A549 (cell line): ENCODE results near the gene SEC24B. TPM values are rescaled to one million over a fixed set of nuclear protein-coding genes. Genes with fewer than 3 reads are reported as not detected.

Experiments
- ATAC-seq, 2 experiments: fragments of 200-7000 bp in 1 of 2; fragments of >200 bp in 1 of 2; cut with Nextera tagmentation in 1 of 2; cut with Tn5 transposase in 1 of 2; 3 replicates each; pipeline versions ENCODE4 v1.8.0 to v1.9.1; 2018 to 2020; ENCODE audit warnings: mild to moderate bottlenecking in 1 of 2, moderate library complexity in 1 of 2
- CTCF ChIA-PET: fragments of 300-600 bp; sonication (Branson Sonifier 250); formaldehyde crosslinking; extraction: SDS; loops from one replicate; lab custom pipeline; 2021; ENCODE audit warnings: antibody characterized with exemption, inconsistent platforms; lab: Yijun Ruan, JAX
- POLR2A ChIA-PET: fragments of 350-600 bp; formaldehyde crosslinking; extraction: SDS; loops from one replicate; lab custom pipeline; 2021; ENCODE audit warnings: antibody characterized with exemption, inconsistent platforms; lab: Yijun Ruan, JAX
- DNase-seq, 2 experiments: peaks; one replicate each; pipeline versions ENCODE4 v3.0.0 to v3.0.0-alpha.2; 2011 to 2016; ENCODE audit warnings: low read depth in 1 of 2, low spot score in 1 of 2
- FAIRE-seq: peaks from 2 replicates; lab custom pipeline; 2011; peaks lifted over from hg19 to GRCh38; lab: Jason Lieb, UNC
- H3K27ac ChIP-seq, 2 experiments: fragments of >200 bp; sonication (Bioruptor Twin); formaldehyde crosslinking; 3 replicates each; pipeline ENCODE4 v1.5.1; 2016 to 2017
- H3K4me1 ChIP-seq: fragments of >200 bp; sonication (Bioruptor Twin); formaldehyde crosslinking; 3 replicates; pipeline ENCODE4 v1.6.1; 2016
- H3K4me2 ChIP-seq: fragments of >200 bp; sonication (Bioruptor Twin); formaldehyde crosslinking; 3 replicates; pipeline ENCODE4 v1.6.1; 2016
- H3K4me3 ChIP-seq: fragments of >200 bp; sonication (Bioruptor Twin); formaldehyde crosslinking; 3 replicates; pipeline ENCODE4 v1.5.1; 2016
- H3K9me3 ChIP-seq: fragments of >200 bp; sonication (Bioruptor Twin); formaldehyde crosslinking; 3 replicates; pipeline ENCODE4 v1.6.1; 2016
- CEBPB ChIP-seq, 2 experiments: fragments of >200 bp in 1 of 2; sonication (Bioruptor Twin) in 1 of 2; formaldehyde crosslinking in 1 of 2; IDR thresholded peaks; 2 replicates each; pipeline ENCODE4 v1.6.1; 2012 to 2016
- ELK1 ChIP-seq: fragments of 150-350 bp; IDR thresholded peaks from 2 replicates; pipeline ENCODE4 v1.6.1; 2014; ENCODE audit warnings: low read depth, mild to moderate bottlenecking, low read length
- FOSB ChIP-seq: fragments of 250-450 bp; sonication (Bioruptor Pico); IDR thresholded peaks from 2 replicates; pipeline ENCODE4 v1.5.0; 2020; ENCODE audit warnings: mild to moderate bottlenecking, moderate library complexity
- FOSL2 ChIP-seq, 2 experiments: fragments of 450-650 bp in 1 of 2; fragments of >200 bp in 1 of 2; sonication (Bioruptor Twin) in 1 of 2; formaldehyde crosslinking; IDR thresholded peaks; 2 replicates each; pipeline versions ENCODE4 v1.5.0 to v1.6.1; 2016 to 2020; ENCODE audit warnings: mild to moderate bottlenecking in 1 of 2, moderate library complexity in 1 of 2
- HEYL ChIP-seq: fragments of 250-450 bp; sonication (Bioruptor Pico); IDR thresholded peaks from 2 replicates; pipeline ENCODE4 v1.8.0; 2021; ENCODE audit warnings: mild to moderate bottlenecking, moderate library complexity
- HOXB13 ChIP-seq: fragments of 250-450 bp; sonication (Bioruptor Pico); IDR thresholded peaks from 2 replicates; pipeline ENCODE4 v1.5.0; 2020; ENCODE audit warnings: low read depth, mild to moderate bottlenecking, moderate library complexity
- JUN ChIP-seq, 2 experiments: fragments of >200 bp; sonication (Bioruptor Twin); formaldehyde crosslinking; IDR thresholded peaks; 2 replicates in 1 of 2; 3 replicates in 1 of 2; pipeline ENCODE4 v1.6.1; 2016 to 2017
- RAD21 ChIP-seq, 2 experiments: fragments of >200 bp in 1 of 2; sonication (Bioruptor Twin) in 1 of 2; formaldehyde crosslinking in 1 of 2; IDR thresholded peaks in 1 of 2; conservative IDR thresholded peaks in 1 of 2; 2 replicates in 1 of 2; 3 replicates in 1 of 2; pipeline ENCODE4 v1.6.1; 2012 to 2018; ENCODE audit warnings: inconsistent platforms in 1 of 2
- RFX5 ChIP-seq: fragments of 450-650 bp; IDR thresholded peaks from 2 replicates; pipeline ENCODE4 v1.7.1; 2014; ENCODE audit warnings: antibody characterized with exemption, mild to moderate bottlenecking, moderate library complexity
- SMC3 ChIP-seq: fragments of >200 bp; sonication (Bioruptor Twin); formaldehyde crosslinking; IDR thresholded peaks from 3 replicates; pipeline ENCODE4 v1.6.1; 2018; ENCODE audit warnings: inconsistent platforms
- SREBF2 ChIP-seq: fragments of 450-650 bp; IDR thresholded peaks from 2 replicates; pipeline ENCODE4 v1.6.1; 2014; ENCODE audit warnings: mild to moderate bottlenecking, moderate library complexity
- ZC3H11A ChIP-seq: fragments of 450-650 bp; IDR thresholded peaks from 2 replicates; pipeline ENCODE4 v1.6.1; 2014; ENCODE audit warnings: antibody characterized with exemption, mild to moderate bottlenecking
- ZSCAN20 ChIP-seq: fragments of 250-450 bp; sonication (Bioruptor Pico); IDR thresholded peaks from 2 replicates; pipeline ENCODE4 v1.8.0; 2022; ENCODE audit warnings: mild to moderate bottlenecking, moderate library complexity
- WGBS: methylation state at CpG from one replicate; pipeline ENCODE4 v1.1.6; 2017; ENCODE audit errors: missing lambda C conversion rate; 5-methylcytosine and 5-hydroxymethylcytosine counted together
- polyA plus RNA-seq, 4 experiments: library from polyadenylated mRNA; depleted of rRNA in 3 of 4; stranded (reverse); fragments of >200 nt; fragmentation: RNase III in 1 of 4; extraction: RNeasy Plus Mini Kit Qiagen cat#74134 plus additional on column Dnase treatment in 1 of 4; gene quantifications; 2 replicates in 3 of 4; 3 replicates in 1 of 4; pipeline ENCODE4 v1.2.3, GENCODE V29; 2011 to 2017
- TF ChIP-seq, protein P1 (sequence below): IDR thresholded peaks from 2 replicates; pipeline ENCODE4 v1.6.1; 2012
- TF ChIP-seq, protein P2 (sequence below): fragments of 450-650 bp; IDR thresholded peaks from 2 replicates; pipeline ENCODE4 v1.6.1; 2014; ENCODE audit warnings: antibody characterized with exemption
- TF ChIP-seq, protein P3 (sequence below): fragments of >200 bp; sonication (Bioruptor Twin); formaldehyde crosslinking; IDR thresholded peaks from 3 replicates; pipeline ENCODE4 v1.6.1; 2016
- TF ChIP-seq, protein P4 (sequence below): fragments of >200 bp; sonication (Bioruptor Twin); formaldehyde crosslinking; IDR thresholded peaks from 3 replicates; pipeline ENCODE4 v1.5.1; 2016

Gene SEC24B
- polyA plus RNA-seq, 2 of the 4 experiments (the other 2 are of a cell fraction) = 13.8 to 40.0 TPM

GRCh38 chr4:109419679-109420078 lies 13.9 kb upstream of the SEC24B start:
- 96% methylated on average over 2 of the region's 2 CpGs for WGBS
- H3K4me1 ChIP-seq = no peaks in the 10 kb centered on the region
- no peaks in the 10 kb centered on the region for H3K9me3 ChIP-seq
- ChIA-PET POLR2A (no interaction called here), CTCF (interaction anchor here (0.6 to 1.3 kb wide), 4 partner anchors 14 to 1565 kb away, joined by 3 to 4 read pairs (median 3); no protein-coding TSS in a partner anchor)
- H3K4me3 ChIP-seq = no peak overlapping the region
- DNase-seq = no peak
- FAIRE-seq = no peak
- H3K27ac ChIP-seq = no peak overlapping the region
- TF ChIP-seq RFX5 = no peak
- no peak overlapping the region for H3K4me2 ChIP-seq
- no peak for ATAC-seq

GRCh38 chr4:109424093-109424841 lies 9.3 kb upstream of the SEC24B start:
- H3K4me2 ChIP-seq = no peak overlapping the region
- FAIRE-seq = no peak
- no peak for DNase-seq
- 81% methylated on average over 16 of the region's 19 CpGs for WGBS
- TF ChIP-seq CEBPB (IDR thresholded peaks at IDR 0.05) (no peak), JUN (IDR thresholded peaks at IDR 0.05) (no peak), FOSL2 (IDR thresholded peaks at IDR 0.05) (no peak), FOSL2 (CRISPR knock-in tag; IDR thresholded peaks at IDR 0.05) (no peak), RAD21 (conservative IDR thresholded peaks at IDR 0.05 in 1 of 2, IDR thresholded peaks at IDR 0.05 in 1 of 2) (no peak), ZC3H11A (no peak), SMC3 (no peak), ZSCAN20 (CRISPR knock-in tag) (no peak), ELK1 (no peak), HOXB13 (CRISPR knock-in tag) (no peak), SREBF2 (no peak), FOSB (CRISPR knock-in tag) (no peak), HEYL (CRISPR knock-in tag) (no peak)
- TF ChIP-seq, protein P1, sequence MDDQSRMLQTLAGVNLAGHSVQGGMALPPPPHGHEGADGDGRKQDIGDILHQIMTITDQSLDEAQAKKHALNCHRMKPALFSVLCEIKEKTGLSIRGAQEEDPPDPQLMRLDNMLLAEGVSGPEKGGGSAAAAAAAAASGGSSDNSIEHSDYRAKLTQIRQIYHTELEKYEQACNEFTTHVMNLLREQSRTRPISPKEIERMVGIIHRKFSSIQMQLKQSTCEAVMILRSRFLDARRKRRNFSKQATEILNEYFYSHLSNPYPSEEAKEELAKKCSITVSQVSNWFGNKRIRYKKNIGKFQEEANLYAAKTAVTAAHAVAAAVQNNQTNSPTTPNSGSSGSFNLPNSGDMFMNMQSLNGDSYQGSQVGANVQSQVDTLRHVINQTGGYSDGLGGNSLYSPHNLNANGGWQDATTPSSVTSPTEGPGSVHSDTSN = no peak
- TF ChIP-seq, protein P2, sequence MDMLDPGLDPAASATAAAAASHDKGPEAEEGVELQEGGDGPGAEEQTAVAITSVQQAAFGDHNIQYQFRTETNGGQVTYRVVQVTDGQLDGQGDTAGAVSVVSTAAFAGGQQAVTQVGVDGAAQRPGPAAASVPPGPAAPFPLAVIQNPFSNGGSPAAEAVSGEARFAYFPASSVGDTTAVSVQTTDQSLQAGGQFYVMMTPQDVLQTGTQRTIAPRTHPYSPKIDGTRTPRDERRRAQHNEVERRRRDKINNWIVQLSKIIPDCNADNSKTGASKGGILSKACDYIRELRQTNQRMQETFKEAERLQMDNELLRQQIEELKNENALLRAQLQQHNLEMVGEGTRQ = no peak
- TF ChIP-seq, protein P3, sequence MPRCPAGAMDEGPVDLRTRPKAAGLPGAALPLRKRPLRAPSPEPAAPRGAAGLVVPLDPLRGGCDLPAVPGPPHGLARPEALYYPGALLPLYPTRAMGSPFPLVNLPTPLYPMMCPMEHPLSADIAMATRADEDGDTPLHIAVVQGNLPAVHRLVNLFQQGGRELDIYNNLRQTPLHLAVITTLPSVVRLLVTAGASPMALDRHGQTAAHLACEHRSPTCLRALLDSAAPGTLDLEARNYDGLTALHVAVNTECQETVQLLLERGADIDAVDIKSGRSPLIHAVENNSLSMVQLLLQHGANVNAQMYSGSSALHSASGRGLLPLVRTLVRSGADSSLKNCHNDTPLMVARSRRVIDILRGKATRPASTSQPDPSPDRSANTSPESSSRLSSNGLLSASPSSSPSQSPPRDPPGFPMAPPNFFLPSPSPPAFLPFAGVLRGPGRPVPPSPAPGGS = no peak
- TF ChIP-seq, protein P4, sequence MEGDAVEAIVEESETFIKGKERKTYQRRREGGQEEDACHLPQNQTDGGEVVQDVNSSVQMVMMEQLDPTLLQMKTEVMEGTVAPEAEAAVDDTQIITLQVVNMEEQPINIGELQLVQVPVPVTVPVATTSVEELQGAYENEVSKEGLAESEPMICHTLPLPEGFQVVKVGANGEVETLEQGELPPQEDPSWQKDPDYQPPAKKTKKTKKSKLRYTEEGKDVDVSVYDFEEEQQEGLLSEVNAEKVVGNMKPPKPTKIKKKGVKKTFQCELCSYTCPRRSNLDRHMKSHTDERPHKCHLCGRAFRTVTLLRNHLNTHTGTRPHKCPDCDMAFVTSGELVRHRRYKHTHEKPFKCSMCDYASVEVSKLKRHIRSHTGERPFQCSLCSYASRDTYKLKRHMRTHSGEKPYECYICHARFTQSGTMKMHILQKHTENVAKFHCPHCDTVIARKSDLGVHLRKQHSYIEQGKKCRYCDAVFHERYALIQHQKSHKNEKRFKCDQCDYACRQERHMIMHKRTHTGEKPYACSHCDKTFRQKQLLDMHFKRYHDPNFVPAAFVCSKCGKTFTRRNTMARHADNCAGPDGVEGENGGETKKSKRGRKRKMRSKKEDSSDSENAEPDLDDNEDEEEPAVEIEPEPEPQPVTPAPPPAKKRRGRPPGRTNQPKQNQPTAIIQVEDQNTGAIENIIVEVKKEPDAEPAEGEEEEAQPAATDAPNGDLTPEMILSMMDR = no peak
- CTCF ChIA-PET = interaction anchor here (1.1 to 2.0 kb wide), 5 partner anchors 9 to 556 kb away, joined by 3 to 7 read pairs (median 5); partner anchors contain the start of genes RRH and SEC24B
- ATAC-seq = no peak
- POLR2A ChIA-PET = interaction anchor here (1.4 kb wide), 1 partner anchor 9 kb away, joined by 3 read pairs; no protein-coding TSS in a partner anchor
- H3K4me3 ChIP-seq = no peak overlapping the region
- H3K9me3 ChIP-seq = no peaks in the 10 kb centered on the region
- no peak overlapping the region for H3K27ac ChIP-seq
- H3K4me1 ChIP-seq = no peaks in the 10 kb centered on the region
